Uterus (tissue), 2 donors: Measurements from ENCODE around the gene DLGAP3.

Experiments used
- CTCF ChIP-seq, 4 experiments: fragments of 200-600 bp in 2 of 4; fragments of 450-650 bp in 2 of 4; sonication (generic) in 2 of 4; IDR thresholded peaks; one replicate each; pipeline ENCODE4 v1.5.1; 2016 to 2019; ENCODE audit warnings: antibody characterized with exemption in 4 of 4, mild to moderate bottlenecking in 2 of 4, moderate library complexity in 1 of 4
- POLR2A ChIP-seq, 2 donors: fragments of 450-650 bp; IDR thresholded peaks; one replicate each; pipeline ENCODE4 v1.6.1; 2016; ENCODE audit warnings: antibody characterized with exemption in 2 of 2, mild to moderate bottlenecking in 1 of 2, moderate library complexity in 1 of 2

- no peak for TF ChIP-seq CTCF (IDR thresholded peaks at IDR 0.05)
- no peak for TF ChIP-seq POLR2A (IDR thresholded peaks at IDR 0.05)
These were observed 95.7 kb downstream of the DLGAP3 start for GRCh38 chr1:34833711-34834110.
